ENCODE data around the gene MYADML2.
"Not testable (repeated sequence)": the region's sequence is repeated elsewhere in the genome, so short reads cannot be mapped to it uniquely, and the experiment has no call there.

The MYADML2 gene

DNA sequence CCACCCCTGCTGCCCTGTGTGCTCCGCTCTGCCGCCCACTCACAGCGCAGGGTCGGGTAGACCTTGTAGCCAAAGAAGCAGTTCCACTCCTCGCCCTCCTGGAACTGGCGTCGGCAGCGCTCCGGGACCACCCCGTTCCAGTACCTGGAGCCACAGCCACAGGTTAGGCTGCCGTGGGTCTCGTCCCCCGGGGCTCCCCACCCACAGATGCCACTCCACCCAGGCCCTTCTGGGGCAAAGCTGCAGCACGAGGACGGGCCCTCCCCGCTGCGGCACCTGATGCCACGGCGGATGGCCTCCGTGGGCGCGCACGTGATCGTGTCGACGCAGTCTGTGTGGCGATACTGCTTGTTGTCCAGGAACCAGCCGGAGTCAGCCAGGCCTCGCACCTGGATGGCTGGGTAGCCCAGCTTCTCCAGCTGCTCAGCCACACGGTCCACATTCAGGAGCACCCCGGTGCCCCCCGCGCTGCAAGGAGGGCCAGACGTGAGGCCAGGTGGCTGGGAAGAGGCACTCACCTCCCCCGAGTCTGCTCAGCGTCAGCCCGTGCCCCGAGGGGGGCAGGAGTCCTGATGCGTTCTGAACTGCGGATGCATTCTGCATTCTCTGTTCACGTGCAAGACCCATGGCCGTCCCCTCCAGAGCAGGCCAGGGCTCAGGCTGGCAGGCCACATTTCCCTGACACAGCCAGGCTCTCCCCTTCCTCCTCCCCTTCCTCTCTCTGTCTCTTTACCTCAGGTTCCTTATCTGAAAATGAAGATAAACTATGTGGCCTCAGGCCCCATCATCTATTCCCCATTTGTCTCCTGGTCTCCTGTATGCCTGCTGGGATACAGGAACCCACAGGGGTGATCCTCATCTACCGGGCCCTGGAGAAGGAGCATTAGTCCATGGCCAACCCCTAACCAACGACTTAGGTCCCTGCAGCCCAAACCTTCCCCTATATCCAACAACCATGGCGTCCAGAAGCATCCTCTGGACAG is 9.9 kb upstream of the MYADML2 start:
- Histone ChIP-seq H3K27me3 (ENCODE audit: control insufficient read depth, insufficient read depth, low read length, poor library complexity, severe bottlenecking) (peaks cover 51% of the 10 kb centered on the region), H3K9me3 (ENCODE audit: control insufficient read depth, low read length) (no peaks in the 10 kb centered on the region), H3K4me1 (ENCODE audit: control insufficient read depth, insufficient read depth, low read length) (peaks cover 4% of the 10 kb centered on the region), H3K4me3 (ENCODE audit: insufficient read depth, low read depth, low read length) (no peak overlapping the region), H3K36me3 (ENCODE audit: control insufficient read depth, insufficient read depth, low read length) (no peaks in the 10 kb centered on the region), H3K27ac (ENCODE audit: insufficient read depth, low read depth, low read length, poor library complexity, severe bottlenecking) (no peak overlapping the region)
- WGBS, 2 experiments: 85% methylated on average over 45 of the region's 45 CpGs

GRCh38 chr17:81955756-81956544 is 8.9 kb upstream of the MYADML2 start:
- Histone ChIP-seq H3K9me3 (ENCODE audit: control insufficient read depth, low read length) (no peaks in the 10 kb centered on the region), H3K36me3 (ENCODE audit: control insufficient read depth, insufficient read depth, low read length) (no peaks in the 10 kb centered on the region), H3K4me3 (ENCODE audit: insufficient read depth, low read depth, low read length) (no peak overlapping the region), H3K27me3 (ENCODE audit: control insufficient read depth, insufficient read depth, low read length, poor library complexity, severe bottlenecking) (peaks cover 41% of the 10 kb centered on the region), H3K4me1 (ENCODE audit: control insufficient read depth, insufficient read depth, low read length) (no peaks in the 10 kb centered on the region), H3K27ac (ENCODE audit: insufficient read depth, low read depth, low read length, poor library complexity, severe bottlenecking) (no peak overlapping the region)
- WGBS, 2 experiments: 91% methylated on average over 13 of the region's 13 CpGs

- Histone ChIP-seq H3K27ac (ENCODE audit: insufficient read depth, low read depth, low read length, poor library complexity, severe bottlenecking) (no peak overlapping the region), H3K9me3 (ENCODE audit: control insufficient read depth, low read length) (no peaks in the 10 kb centered on the region), H3K4me3 (ENCODE audit: insufficient read depth, low read depth, low read length) (no peak overlapping the region), H3K27me3 (ENCODE audit: control insufficient read depth, insufficient read depth, low read length, poor library complexity, severe bottlenecking) (peaks cover 33% of the 10 kb centered on the region), H3K36me3 (ENCODE audit: control insufficient read depth, insufficient read depth, low read length) (no peaks in the 10 kb centered on the region), H3K4me1 (ENCODE audit: control insufficient read depth, insufficient read depth, low read length) (no peaks in the 10 kb centered on the region)
- WGBS, 2 experiments: 91 to 93% methylated on average over 25 to 26 of the region's 26 CpGs
Observed at GRCh38 chr17:81955058-81955681, 8.1 kb upstream of the MYADML2 start.

DNA sequence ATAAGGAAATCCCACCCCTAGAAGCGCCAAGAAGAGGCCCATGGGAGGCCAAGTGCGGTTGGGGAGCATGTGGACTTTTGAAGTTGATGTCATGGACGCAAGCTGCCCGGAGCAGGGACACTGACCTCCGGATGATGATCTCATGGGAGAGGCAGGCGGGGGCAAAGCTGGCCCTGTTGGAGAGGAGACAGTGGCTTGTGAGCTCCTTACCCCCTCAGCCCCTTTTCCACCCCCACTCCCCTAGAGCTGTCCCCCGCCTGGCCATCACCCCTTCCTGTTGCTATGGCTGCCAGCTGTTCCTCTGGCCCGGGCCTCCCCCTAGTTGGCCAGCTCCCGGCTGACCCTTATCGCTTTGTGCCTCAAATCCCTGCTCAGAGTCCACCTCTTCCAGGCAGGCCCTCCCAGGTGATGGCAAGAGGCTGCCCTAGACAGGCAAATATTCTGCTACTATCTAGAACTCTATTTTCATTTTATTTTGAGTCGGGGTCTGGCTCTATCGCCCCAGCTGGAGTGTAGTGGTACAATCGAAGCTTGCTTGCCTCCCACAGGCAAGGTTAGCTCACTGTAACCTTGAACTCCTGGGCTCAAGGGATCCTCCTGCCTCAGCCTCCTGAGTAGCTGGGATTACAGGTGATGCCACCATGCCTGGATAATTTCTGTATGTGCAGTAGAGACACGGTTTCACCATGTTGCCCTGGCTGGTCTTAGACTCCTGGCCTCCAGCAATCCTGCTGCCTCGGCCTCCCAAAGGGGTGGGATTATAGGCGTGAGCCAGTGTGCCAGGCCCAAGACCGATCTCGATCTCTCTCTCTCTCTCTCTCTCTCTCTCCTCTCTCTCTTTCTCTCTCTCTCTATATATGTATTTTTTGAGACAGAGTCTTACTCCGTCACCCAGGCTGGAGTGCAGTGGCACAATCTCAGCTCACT is 7.4 kb upstream of the MYADML2 start:
- H3K27me3 ChIP-seq (ENCODE audit: control insufficient read depth, insufficient read depth, low read length, poor library complexity, severe bottlenecking): peaks cover 26% of the 10 kb centered on the region
- no peak overlapping the region for H3K27ac ChIP-seq (ENCODE audit: insufficient read depth, low read depth, low read length, poor library complexity, severe bottlenecking)
- no peaks in the 10 kb centered on the region for H3K4me1 ChIP-seq (ENCODE audit: control insufficient read depth, insufficient read depth, low read length)
- no peaks in the 10 kb centered on the region for H3K36me3 ChIP-seq (ENCODE audit: control insufficient read depth, insufficient read depth, low read length)
- H3K9me3 ChIP-seq (ENCODE audit: control insufficient read depth, low read length): no peaks in the 10 kb centered on the region
- H3K4me3 ChIP-seq (ENCODE audit: insufficient read depth, low read depth, low read length): no peak overlapping the region
- 87 to 89% methylated on average over 19 of the region's 19 CpGs for WGBS, 2 experiments

DNA sequence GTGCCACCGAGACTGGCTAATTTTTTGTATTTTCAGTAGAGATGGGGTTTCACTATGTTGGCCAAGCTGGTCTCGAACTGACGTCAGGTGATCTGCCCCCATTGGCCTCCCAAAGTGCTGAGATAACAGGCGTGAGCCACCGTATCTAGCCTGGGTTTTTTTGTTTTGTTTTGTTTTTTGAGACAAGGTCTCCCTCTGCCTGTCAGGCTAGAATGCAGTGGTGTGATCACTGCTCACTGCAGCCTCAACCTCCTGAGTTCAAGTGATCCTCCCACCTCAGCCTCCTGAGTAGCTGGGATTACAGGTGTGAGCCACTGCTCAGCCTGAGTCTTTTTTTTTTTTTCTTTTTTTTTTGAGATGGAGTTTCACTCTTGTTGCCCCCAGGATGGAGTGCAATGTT is 6.4 kb upstream of the MYADML2 start:
- peaks cover 16% of the 10 kb centered on the region for H3K27me3 ChIP-seq (ENCODE audit: control insufficient read depth, insufficient read depth, low read length, poor library complexity, severe bottlenecking)
- not testable (repeated sequence) for H3K4me3 ChIP-seq (ENCODE audit: insufficient read depth, low read depth, low read length); H3K9me3 ChIP-seq (ENCODE audit: control insufficient read depth, low read length); H3K27ac ChIP-seq (ENCODE audit: insufficient read depth, low read depth, low read length, poor library complexity, severe bottlenecking); H3K36me3 ChIP-seq (ENCODE audit: control insufficient read depth, insufficient read depth, low read length); H3K4me1 ChIP-seq (ENCODE audit: control insufficient read depth, insufficient read depth, low read length)
- WGBS, 2 experiments: 80 to 81% methylated on average over 5 of the region's 5 CpGs

DNA sequence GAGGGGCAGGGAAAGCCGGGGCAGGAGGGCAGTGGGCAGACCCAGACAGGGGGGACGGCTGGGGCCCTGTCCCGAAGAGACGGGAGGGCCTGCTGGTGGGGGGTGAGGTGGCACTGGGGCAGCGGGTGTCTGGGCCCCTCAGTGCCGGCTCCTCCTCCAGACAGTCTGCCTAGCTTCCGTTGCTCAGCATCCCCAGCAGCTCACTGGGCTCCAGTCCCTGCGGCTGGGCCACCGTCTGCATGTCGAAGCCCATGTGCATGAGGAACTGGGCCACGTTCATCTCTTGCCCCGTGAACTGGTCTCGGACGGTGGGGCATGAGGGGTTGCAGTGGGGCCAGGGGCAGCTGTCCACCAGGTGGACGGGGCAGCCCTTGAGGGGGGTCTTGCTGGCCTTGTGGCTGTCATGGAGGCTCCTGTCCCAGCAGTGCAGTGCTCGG is 5.8 kb upstream of the MYADML2 start:
- H3K27me3 ChIP-seq (ENCODE audit: control insufficient read depth, insufficient read depth, low read length, poor library complexity, severe bottlenecking): peaks cover 10% of the 10 kb centered on the region
- no peak overlapping the region for H3K27ac ChIP-seq (ENCODE audit: insufficient read depth, low read depth, low read length, poor library complexity, severe bottlenecking)
- WGBS, 2 experiments: 82 to 86% methylated on average over 16 of the region's 16 CpGs
- H3K4me3 ChIP-seq (ENCODE audit: insufficient read depth, low read depth, low read length): no peak overlapping the region
- H3K36me3 ChIP-seq (ENCODE audit: control insufficient read depth, insufficient read depth, low read length): no peaks in the 10 kb centered on the region
- no peaks in the 10 kb centered on the region for H3K4me1 ChIP-seq (ENCODE audit: control insufficient read depth, insufficient read depth, low read length)
- H3K9me3 ChIP-seq (ENCODE audit: control insufficient read depth, low read length): no peaks in the 10 kb centered on the region

- Histone ChIP-seq H3K4me1 (ENCODE audit: control insufficient read depth, insufficient read depth, low read length) (no peaks in the 10 kb centered on the region), H3K36me3 (ENCODE audit: control insufficient read depth, insufficient read depth, low read length) (no peaks in the 10 kb centered on the region), H3K9me3 (ENCODE audit: control insufficient read depth, low read length) (no peaks in the 10 kb centered on the region), H3K27ac (ENCODE audit: insufficient read depth, low read depth, low read length, poor library complexity, severe bottlenecking) (no peak overlapping the region), H3K27me3 (ENCODE audit: control insufficient read depth, insufficient read depth, low read length, poor library complexity, severe bottlenecking) (peaks cover 2% of the 10 kb centered on the region), H3K4me3 (ENCODE audit: insufficient read depth, low read depth, low read length) (no peak overlapping the region)
- WGBS, 2 experiments: 80 to 83% methylated on average over 10 of the region's 13 CpGs
Observed at GRCh38 chr17:81951785-81952684, 5.0 kb upstream of the MYADML2 start.

GRCh38 chr17:81950501-81950900 is 3.5 kb upstream of the MYADML2 start:
- no peaks in the 10 kb centered on the region for H3K4me1 ChIP-seq (ENCODE audit: control insufficient read depth, insufficient read depth, low read length)
- 88 to 90% methylated on average over 15 of the region's 15 CpGs for WGBS, 2 experiments
- H3K9me3 ChIP-seq (ENCODE audit: control insufficient read depth, low read length): no peaks in the 10 kb centered on the region
- no peaks in the 10 kb centered on the region for H3K27me3 ChIP-seq (ENCODE audit: control insufficient read depth, insufficient read depth, low read length, poor library complexity, severe bottlenecking)
- no peaks in the 10 kb centered on the region for H3K36me3 ChIP-seq (ENCODE audit: control insufficient read depth, insufficient read depth, low read length)
- no peak overlapping the region for H3K4me3 ChIP-seq (ENCODE audit: insufficient read depth, low read depth, low read length)
- H3K27ac ChIP-seq (ENCODE audit: insufficient read depth, low read depth, low read length, poor library complexity, severe bottlenecking): no peak overlapping the region
